PC-9 (cell line): Measurements from ENCODE around the gene POFUT2. TPM values are rescaled to one million over a fixed set of nuclear protein-coding genes. Genes with fewer than 3 reads are reported as not detected.

Experiments
- BruUV-seq: library from RNA; stranded (reverse); fragments of 400-500 nt; replicated peaks from 2 replicates; lab custom pipeline; 2021; lab: Mats Ljungman, UMichigan
- CTCF ChIA-PET: fragments of 300-600 bp; sonication (Branson Sonifier 250); formaldehyde crosslinking; loops from one replicate; lab custom pipeline; 2022; ENCODE audit warnings: antibody characterized with exemption; lab: Charles Lee
- POLR2A ChIA-PET: fragments of 300-600 bp; sonication (Branson Sonifier 250); formaldehyde crosslinking; loops from one replicate; lab custom pipeline; 2022; ENCODE audit warnings: antibody characterized with exemption; ENCODE audit not compliant: unreplicated experiment; lab: Charles Lee
- DNase-seq, 2 experiments: peaks; one replicate each; pipeline versions ENCODE4 v3.0.0 to v3.0.0-alpha.2; 2015 to 2022; ENCODE audit warnings: mixed read lengths in 1 of 2
- H2AFZ ChIP-seq: fragments of 200-600 bp; sonication (generic); 2 replicates; pipeline ENCODE4 v1.8.1; 2017; ENCODE audit warnings: antibody characterized with exemption
- H3F3A ChIP-seq: fragments of 200-600 bp; sonication (generic); 2 replicates; pipeline ENCODE4 v1.8.1; 2017; ENCODE audit warnings: antibody characterized with exemption, mild to moderate bottlenecking, low read depth; ENCODE audit not compliant: insufficient read depth
- H3K27ac ChIP-seq: fragments of 200-600 bp; sonication (generic); 2 replicates; pipeline ENCODE4 v1.6.1; 2016; ENCODE audit warnings: mixed run types
- H3K27me3 ChIP-seq: fragments of 200-600 bp; sonication (generic); 2 replicates; pipeline ENCODE4 v1.6.1; 2016; ENCODE audit warnings: low read depth, mixed run types; ENCODE audit not compliant: insufficient read depth
- H3K36me3 ChIP-seq: fragments of 200-600 bp; sonication (generic); 2 replicates; pipeline ENCODE4 v1.6.1; 2016; ENCODE audit warnings: low read depth, mixed run types
- H3K4me1 ChIP-seq: fragments of 200-600 bp; sonication (generic); replicated peaks from 2 replicates; pipeline ENCODE4 v1.6.1; 2016; ENCODE audit warnings: mixed run types; ENCODE audit not compliant: insufficient read depth
- H3K4me2 ChIP-seq: fragments of 200-600 bp; sonication (generic); 2 replicates; pipeline ENCODE4 v1.6.1; 2017; ENCODE audit warnings: mixed run types
- H3K4me3 ChIP-seq: fragments of 200-600 bp; sonication (generic); 2 replicates; pipeline ENCODE4 v1.6.1; 2016; ENCODE audit warnings: mixed run types
- H3K79me2 ChIP-seq: fragments of 200-600 bp; sonication (generic); 2 replicates; pipeline ENCODE4 v1.6.1; 2017; ENCODE audit warnings: low read depth, mixed run types
- H3K9me2 ChIP-seq: fragments of 200-600 bp; sonication (generic); 2 replicates; pipeline ENCODE4 v1.8.1; 2017; ENCODE audit warnings: mild to moderate bottlenecking; ENCODE audit not compliant: insufficient read depth
- H3K9me3 ChIP-seq: fragments of 200-600 bp; sonication (generic); 2 replicates; pipeline ENCODE4 v1.8.1; 2016; ENCODE audit warnings: low read depth; ENCODE audit not compliant: insufficient read depth
- H4K20me1 ChIP-seq: fragments of 200-600 bp; sonication (generic); 2 replicates; pipeline ENCODE4 v1.8.1; 2017; ENCODE audit not compliant: insufficient read depth
- CTCF ChIP-seq: fragments of 200-600 bp; sonication (generic); conservative IDR thresholded peaks from 2 replicates; pipeline ENCODE4 v1.6.1; 2017; ENCODE audit warnings: mixed run types, antibody characterized with exemption, mild to moderate bottlenecking, moderate library complexity
- EZH2 ChIP-seq: fragments of 200-600 bp; sonication (generic); IDR thresholded peaks from 2 replicates; pipeline ENCODE4 v1.8.0; 2017; ENCODE audit warnings: antibody characterized with exemption, low read depth
- intact Hi-C: fragments of 100-400 bp; cut with micrococcal nuclease; formaldehyde crosslinking; loops from one replicate; pipeline ENCODE4 v1.10.0; 2022; ENCODE audit not compliant: unreplicated experiment
- total RNA-seq: library from RNA; stranded (reverse); gene quantifications from 2 replicates; pipeline ENCODE4 v1.2.3, GENCODE V29; 2021

POFUT2 gene
- total RNA-seq, 1 experiment from 2014 or later = 32.6 TPM

GRCh38 chr21:45226540-45227326 is 61.0 kb downstream of the POFUT2 start:
- ChIA-PET POLR2A (no interaction called here), CTCF (no interaction called here)
- H3K4me3 ChIP-seq = no peak overlapping the region
- BruUV-seq = no TSS peak
- no peaks in the 10 kb centered on the region for H3K27me3 ChIP-seq
- H3K4me1 ChIP-seq = peaks cover 14% of the 10 kb centered on the region; the same call in 1 of the 2 replicates
- intact Hi-C loops = no loop called here
- TF ChIP-seq EZH2 (no peak), CTCF (no peak)
- no peaks in the 10 kb centered on the region for H3K36me3 ChIP-seq
- no peak overlapping the region for H3K4me2 ChIP-seq
- no peak overlapping the region for H3K27ac ChIP-seq
- H2AFZ ChIP-seq = no peak overlapping the region
- no peaks in the 10 kb centered on the region for H3K79me2 ChIP-seq
- no peaks in the 10 kb centered on the region for H4K20me1 ChIP-seq
- peaks cover 12% of the 10 kb centered on the region; the same call in 1 of the 2 replicates for H3F3A ChIP-seq
- DNase-seq = no peak
- H3K9me2 ChIP-seq = no peaks in the 10 kb centered on the region
- H3K9me3 ChIP-seq = no peaks in the 10 kb centered on the region

GRCh38 chr21:45225741-45226327 is 61.9 kb downstream of the POFUT2 start:
- Histone ChIP-seq H3K4me1 (peaks cover 14% of the 10 kb centered on the region; the same call in 1 of the 2 replicates), H3K4me2 (no peak overlapping the region), H2AFZ (no peak overlapping the region), H3K79me2 (no peaks in the 10 kb centered on the region), H3K27ac (no peak overlapping the region), H4K20me1 (no peaks in the 10 kb centered on the region), H3K9me3 (no peaks in the 10 kb centered on the region), H3F3A (peaks cover 12% of the 10 kb centered on the region; the same call in 1 of the 2 replicates), H3K9me2 (no peaks in the 10 kb centered on the region), H3K27me3 (no peaks in the 10 kb centered on the region), H3K4me3 (no peak overlapping the region), H3K36me3 (no peaks in the 10 kb centered on the region)
- DNase-seq = no peak
- BruUV-seq = no TSS peak
- intact Hi-C loops = no loop called here
- TF ChIP-seq CTCF = no peak
- TF ChIP-seq EZH2 = no peak
- POLR2A ChIA-PET = no interaction called here
- CTCF ChIA-PET = interaction anchor here (0.6 kb wide), 1 partner anchor 165 kb away, joined by 5 read pairs; no protein-coding TSS in a partner anchor

- TF ChIP-seq EZH2 = no peak
- no peak for TF ChIP-seq CTCF
- intact Hi-C loops = no loop called here
- ChIA-PET CTCF (no interaction called here), POLR2A (interaction anchor here (0.6 kb wide), 1 partner anchor 418 kb away, joined by 5 read pairs; no protein-coding TSS in a partner anchor)
- Histone ChIP-seq H3K4me2 (no peak overlapping the region), H4K20me1 (no peaks in the 10 kb centered on the region), H3K27ac (no peak overlapping the region), H3K36me3 (no peaks in the 10 kb centered on the region), H3K27me3 (no peaks in the 10 kb centered on the region), H3K9me2 (no peaks in the 10 kb centered on the region), H3K4me1 (peaks cover 14% of the 10 kb centered on the region; the same call in 1 of the 2 replicates), H3K79me2 (no peaks in the 10 kb centered on the region), H3K4me3 (no peak overlapping the region), H3F3A (peaks cover 12% of the 10 kb centered on the region; the same call in 1 of the 2 replicates), H2AFZ (no peak overlapping the region), H3K9me3 (no peaks in the 10 kb centered on the region)
- DNase-seq = no peak
- no TSS peak for BruUV-seq
Observed at GRCh38 chr21:45225041-45225740, 62.5 kb downstream of the POFUT2 start.
